ENCODE data around the gene PARD6A. TPM values are rescaled to one million over a fixed set of nuclear protein-coding genes. Genes with fewer than 3 reads are reported as not detected.

Gene PARD6A
- total RNA-seq, 3 donors from 2014 or later (not counting 1 experiment from before 2014, with no cell fraction given), result 3.1 to 4.4 (median 3.3) TPM

DNA sequence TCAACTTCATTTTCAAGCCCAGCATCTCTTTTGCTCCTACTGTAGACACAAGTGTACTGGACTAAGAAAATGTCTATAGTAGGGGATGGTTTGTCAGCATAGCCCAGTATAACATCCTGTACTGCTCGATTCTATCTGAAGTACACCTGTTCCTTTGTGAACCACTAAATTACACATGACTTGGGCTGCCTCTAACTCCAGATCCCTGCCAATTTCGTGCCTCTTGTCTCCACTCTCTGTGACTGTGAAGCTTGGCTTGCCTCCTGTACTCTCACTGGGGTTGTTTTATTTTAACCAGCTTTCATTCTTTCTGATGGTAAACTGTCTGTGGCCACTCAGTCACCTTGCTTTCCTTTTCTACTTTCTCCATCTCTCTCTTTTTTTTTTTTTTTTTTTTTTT lies 33.9 kb downstream of the PARD6A start:
- DNase-seq (no peak), ATAC-seq (no peak)
- intact Hi-C loops (cut with micrococcal nuclease), result no loop called here
- Mint-ChIP-seq H3K4me3 (no peak overlapping the region), H3K27me3 (ENCODE audit: low read depth in 2 of 2) (no peaks in the 10 kb centered on the region), H3K27ac (no peak overlapping the region), H3K36me3 (no peaks in the 10 kb centered on the region), H3K9me3 (peaks cover 0 to 3% of the 10 kb centered on the region in 2 donors), H3K4me1 (peaks cover 0 to 4% of the 10 kb centered on the region in 2 donors)
- Histone ChIP-seq H3K27ac (ENCODE audit: low read length) (no peak overlapping the region), H3K27me3 (ENCODE audit: control insufficient read depth, insufficient read depth, low read length) (no peaks in the 10 kb centered on the region), H3K4me1 (ENCODE audit: control insufficient read depth, insufficient read depth, low read length) (no peaks in the 10 kb centered on the region), H3K9me3 (ENCODE audit: control insufficient read depth, insufficient read depth, low read length) (peaks cover 6% of the 10 kb centered on the region), H3K4me3 (ENCODE audit: low read length) (no peak overlapping the region), H3K36me3 (ENCODE audit: control insufficient read depth, insufficient read depth, low read length) (peaks cover 2% of the 10 kb centered on the region)
- TF ChIP-seq, protein P1, sequence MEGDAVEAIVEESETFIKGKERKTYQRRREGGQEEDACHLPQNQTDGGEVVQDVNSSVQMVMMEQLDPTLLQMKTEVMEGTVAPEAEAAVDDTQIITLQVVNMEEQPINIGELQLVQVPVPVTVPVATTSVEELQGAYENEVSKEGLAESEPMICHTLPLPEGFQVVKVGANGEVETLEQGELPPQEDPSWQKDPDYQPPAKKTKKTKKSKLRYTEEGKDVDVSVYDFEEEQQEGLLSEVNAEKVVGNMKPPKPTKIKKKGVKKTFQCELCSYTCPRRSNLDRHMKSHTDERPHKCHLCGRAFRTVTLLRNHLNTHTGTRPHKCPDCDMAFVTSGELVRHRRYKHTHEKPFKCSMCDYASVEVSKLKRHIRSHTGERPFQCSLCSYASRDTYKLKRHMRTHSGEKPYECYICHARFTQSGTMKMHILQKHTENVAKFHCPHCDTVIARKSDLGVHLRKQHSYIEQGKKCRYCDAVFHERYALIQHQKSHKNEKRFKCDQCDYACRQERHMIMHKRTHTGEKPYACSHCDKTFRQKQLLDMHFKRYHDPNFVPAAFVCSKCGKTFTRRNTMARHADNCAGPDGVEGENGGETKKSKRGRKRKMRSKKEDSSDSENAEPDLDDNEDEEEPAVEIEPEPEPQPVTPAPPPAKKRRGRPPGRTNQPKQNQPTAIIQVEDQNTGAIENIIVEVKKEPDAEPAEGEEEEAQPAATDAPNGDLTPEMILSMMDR (IDR thresholded peaks at IDR 0.05), result no peak
- WGBS (ENCODE audit: insufficient coverage), result 85% methylated on average over 2 of the region's 2 CpGs

DNA sequence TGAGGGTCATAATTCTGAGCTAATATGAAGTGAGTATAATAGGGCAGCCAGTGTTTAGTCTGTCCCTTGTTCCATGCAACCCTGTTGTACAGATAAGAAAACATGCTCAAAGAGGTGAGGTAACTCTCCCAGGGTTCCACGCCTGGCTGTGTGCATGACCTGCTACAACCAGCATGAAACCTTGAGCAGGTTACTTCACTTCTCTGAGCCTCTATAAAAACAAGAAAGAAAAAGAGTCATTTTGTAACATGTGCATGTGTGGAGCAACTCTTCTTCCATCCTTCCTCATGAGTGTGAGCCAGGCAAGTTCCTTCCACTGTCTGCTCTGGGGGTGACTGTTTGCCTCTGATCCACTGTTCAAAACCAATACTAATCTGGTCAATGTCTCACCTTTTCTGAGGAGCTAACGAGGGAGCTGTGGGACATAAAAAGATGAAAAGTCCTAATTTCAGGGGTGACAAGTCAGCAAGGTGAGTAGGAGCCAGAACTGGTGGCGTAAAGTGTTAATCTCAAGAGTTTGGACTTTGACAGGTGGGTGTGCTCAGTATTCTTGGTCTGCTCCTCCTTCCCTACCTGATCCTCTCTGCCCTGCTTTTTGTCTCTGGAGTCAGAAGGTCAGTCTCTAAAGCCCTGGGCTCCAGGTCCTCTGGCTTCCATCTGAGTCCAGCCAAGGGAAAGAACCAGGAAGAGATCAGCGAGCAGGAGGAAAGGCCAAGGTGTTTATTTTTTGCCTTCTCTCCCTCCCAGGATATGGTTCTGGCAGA lies 36.8 kb downstream of the PARD6A start:
- intact Hi-C loops (cut with micrococcal nuclease), result no loop called here
- DNase-seq (no peak), ATAC-seq (peak in 1 of 3 donors; percentile 14)
- Mint-ChIP-seq H3K4me1 (no peaks in the 10 kb centered on the region), H3K27ac (no peak overlapping the region), H3K36me3 (no peaks in the 10 kb centered on the region), H3K4me3 (no peak overlapping the region), H3K9me3 (peaks cover 0 to 3% of the 10 kb centered on the region in 2 donors), H3K27me3 (ENCODE audit: low read depth in 2 of 2) (no peaks in the 10 kb centered on the region)
- no peak overlapping the region for H3K27ac ChIP-seq (ENCODE audit: low read length)
- H3K9me3 ChIP-seq (ENCODE audit: control insufficient read depth, insufficient read depth, low read length), result peaks cover 9% of the 10 kb centered on the region
- H3K27me3 ChIP-seq (ENCODE audit: control insufficient read depth, insufficient read depth, low read length), result no peaks in the 10 kb centered on the region
- TF ChIP-seq, protein P1 (IDR thresholded peaks at IDR 0.05), result no peak
- no peak overlapping the region for H3K4me3 ChIP-seq (ENCODE audit: low read length)
- H3K36me3 ChIP-seq (ENCODE audit: control insufficient read depth, insufficient read depth, low read length), result no peaks in the 10 kb centered on the region
- 96% methylated on average over 4 of the region's 4 CpGs for WGBS (ENCODE audit: insufficient coverage)
- H3K4me1 ChIP-seq (ENCODE audit: control insufficient read depth, insufficient read depth, low read length), result no peaks in the 10 kb centered on the region

DNA sequence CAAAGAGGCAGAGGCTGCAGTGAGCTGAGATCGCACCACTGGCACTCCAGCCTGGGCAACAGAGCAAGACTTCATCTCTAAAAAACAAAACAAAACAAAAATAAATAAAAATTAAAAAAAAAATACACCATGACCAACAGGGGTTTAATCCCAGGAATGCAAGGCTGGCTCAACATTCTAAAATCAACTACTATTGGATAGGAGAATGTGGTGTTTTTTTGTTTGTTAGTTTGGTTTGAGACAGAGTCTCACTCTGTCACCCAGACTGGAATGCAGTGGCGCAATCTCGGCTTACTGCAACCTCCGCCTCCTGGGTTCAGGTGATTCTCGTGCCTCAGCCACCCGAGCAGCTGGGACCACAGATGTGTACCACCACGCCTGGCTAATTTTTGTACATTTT lies 38.5 kb downstream of the PARD6A start:
- WGBS (ENCODE audit: insufficient coverage), result 97% methylated on average over 7 of the region's 7 CpGs
- Histone ChIP-seq H3K4me3 (ENCODE audit: low read length) (no peak overlapping the region), H3K9me3 (ENCODE audit: control insufficient read depth, insufficient read depth, low read length) (peaks cover 9% of the 10 kb centered on the region), H3K36me3 (ENCODE audit: control insufficient read depth, insufficient read depth, low read length) (no peaks in the 10 kb centered on the region), H3K27ac (ENCODE audit: low read length) (no peak overlapping the region), H3K4me1 (ENCODE audit: control insufficient read depth, insufficient read depth, low read length) (peaks cover 11% of the 10 kb centered on the region), H3K27me3 (ENCODE audit: control insufficient read depth, insufficient read depth, low read length) (no peaks in the 10 kb centered on the region)
- Mint-ChIP-seq H3K36me3 (no peaks in the 10 kb centered on the region), H3K4me1 (peaks cover 11 to 13% of the 10 kb centered on the region in 2 donors), H3K4me3 (no peak overlapping the region), H3K27me3 (ENCODE audit: low read depth in 2 of 2) (no peaks in the 10 kb centered on the region), H3K27ac (no peak overlapping the region), H3K9me3 (peaks cover 0 to 3% of the 10 kb centered on the region in 2 donors)
- TF ChIP-seq, protein P1 (IDR thresholded peaks at IDR 0.05), result no peak
- ATAC-seq, result no peak
- no peak for DNase-seq
- intact Hi-C loops (cut with micrococcal nuclease), result no loop called here

Data from natural killer cell (primary cell).